ENCODE results near the gene DOK5.

Gene DOK5

GRCh38 chr20:54497931-54498718 lies 22.7 kb downstream of the DOK5 start:
- Histone ChIP-seq H3K9me3 (no peaks in the 10 kb centered on the region), H3K27ac (no peak overlapping the region), H3K4me3 (ENCODE audit: low read depth in 1 of 2, low read length in 1 of 2) (no peak overlapping the region), H3K36me3 (no peaks in the 10 kb centered on the region), H3K27me3 (no peaks in the 10 kb centered on the region), H3K4me1 (ENCODE audit: control insufficient read depth in 1 of 2, insufficient read depth in 1 of 2, low read depth in 1 of 2, low read length in 1 of 2) (peaks cover 0 to 4% of the 10 kb centered on the region in 2 experiments)
- no peak for TF ChIP-seq CTCF (IDR thresholded peaks at IDR 0.05)

DNA sequence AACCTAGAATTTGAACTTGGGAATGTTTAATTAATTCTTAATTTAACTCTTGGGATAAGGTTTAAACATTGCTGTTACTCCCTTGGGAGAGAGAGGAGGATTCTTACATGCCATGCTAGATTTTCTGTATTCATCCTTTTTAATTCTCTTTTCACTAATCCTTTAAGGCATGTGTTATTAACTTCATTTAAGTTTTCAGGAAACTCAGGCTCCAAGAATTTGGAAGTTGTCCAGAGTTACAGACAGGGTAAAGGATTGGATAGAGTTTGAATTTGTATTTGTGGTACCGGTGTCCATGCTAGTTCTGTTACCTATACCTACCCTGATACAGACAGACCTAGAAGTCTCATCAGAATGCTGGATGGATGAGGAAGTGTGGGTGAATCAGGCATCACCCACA lies 23.7 kb downstream of the DOK5 start:
- Histone ChIP-seq H3K36me3 (no peaks in the 10 kb centered on the region), H3K4me1 (ENCODE audit: control insufficient read depth in 1 of 2, insufficient read depth in 1 of 2, low read depth in 1 of 2, low read length in 1 of 2) (peaks cover 0 to 4% of the 10 kb centered on the region in 2 experiments), H3K27ac (no peak overlapping the region), H3K4me3 (ENCODE audit: low read depth in 1 of 2, low read length in 1 of 2) (no peak overlapping the region), H3K9me3 (no peaks in the 10 kb centered on the region), H3K27me3 (no peaks in the 10 kb centered on the region)
- TF ChIP-seq CTCF (IDR thresholded peaks at IDR 0.05) = no peak

DNA sequence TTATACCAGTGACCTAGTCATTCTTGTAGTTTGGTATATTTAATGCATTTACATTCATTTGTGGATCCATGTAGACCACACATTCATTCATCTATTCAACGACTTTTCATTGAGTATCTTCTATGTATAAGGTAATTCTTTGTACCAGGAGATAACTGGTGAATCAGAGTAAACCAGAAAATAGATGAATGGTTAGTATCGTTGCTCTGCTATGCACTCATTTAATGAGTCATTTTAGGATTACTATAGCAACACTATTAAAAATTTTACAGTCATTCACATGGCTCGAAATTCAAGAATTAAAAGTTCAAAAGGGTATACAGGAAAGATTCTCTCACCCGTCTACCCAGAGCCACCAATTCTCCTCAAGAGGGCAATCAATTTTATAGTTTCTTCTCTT lies 26.8 kb downstream of the DOK5 start:
- Histone ChIP-seq H3K4me1 (ENCODE audit: control insufficient read depth in 1 of 2, insufficient read depth in 1 of 2, low read depth in 1 of 2, low read length in 1 of 2) (peaks cover 0 to 4% of the 10 kb centered on the region in 2 experiments), H3K9me3 (no peaks in the 10 kb centered on the region), H3K27me3 (no peaks in the 10 kb centered on the region), H3K4me3 (ENCODE audit: low read depth in 1 of 2, low read length in 1 of 2) (no peak overlapping the region), H3K27ac (no peak overlapping the region), H3K36me3 (no peaks in the 10 kb centered on the region)
- TF ChIP-seq CTCF (IDR thresholded peaks at IDR 0.05) = no peak

- Histone ChIP-seq H3K4me3 (ENCODE audit: low read depth in 1 of 2, low read length in 1 of 2) (no peak overlapping the region), H3K36me3 (no peaks in the 10 kb centered on the region), H3K27me3 (no peaks in the 10 kb centered on the region), H3K27ac (no peak overlapping the region), H3K4me1 (ENCODE audit: control insufficient read depth in 1 of 2, insufficient read depth in 1 of 2, low read depth in 1 of 2, low read length in 1 of 2) (no peaks in the 10 kb centered on the region), H3K9me3 (no peaks in the 10 kb centered on the region)
- no peak for TF ChIP-seq CTCF (IDR thresholded peaks at IDR 0.05)
These were observed 31.2 kb downstream of the DOK5 start for GRCh38 chr20:54506643-54507042.

GRCh38 chr20:54510541-54511129 lies 35.2 kb downstream of the DOK5 start:
- TF ChIP-seq CTCF (IDR thresholded peaks at IDR 0.05) = no peak

More at GRCh38 chr20:54510541-54511129, 35.2 kb downstream of the DOK5 start:
- Histone ChIP-seq H3K27me3 (no peaks in the 10 kb centered on the region), H3K4me1 (ENCODE audit: control insufficient read depth in 1 of 2, insufficient read depth in 1 of 2, low read depth in 1 of 2, low read length in 1 of 2) (no peaks in the 10 kb centered on the region), H3K36me3 (no peaks in the 10 kb centered on the region), H3K4me3 (ENCODE audit: low read depth in 1 of 2, low read length in 1 of 2) (no peak overlapping the region), H3K27ac (no peak overlapping the region), H3K9me3 (no peaks in the 10 kb centered on the region)

Data from neutrophil (primary cell).